Posterior cingulate gyrus (tissue), 11 donors: Measurements from ENCODE around the gene CADM1.
A peak's percentile ranks its signal among the peaks of the same experiment; 100 is the strongest.

Experiments
- DNase-seq, 10 donors: peaks; one replicate each; pipeline versions ENCODE4 v3.0.0 to v3.0.0-alpha.2; 2020 to 2021; ENCODE audit warnings: mixed read lengths in 3 of 10
- intact Hi-C: fragments of 100-400 bp; cut with DNase I; formaldehyde crosslinking; loops from one replicate; pipeline ENCODE4 v1.15.1; 2023

CADM1 gene

DNA sequence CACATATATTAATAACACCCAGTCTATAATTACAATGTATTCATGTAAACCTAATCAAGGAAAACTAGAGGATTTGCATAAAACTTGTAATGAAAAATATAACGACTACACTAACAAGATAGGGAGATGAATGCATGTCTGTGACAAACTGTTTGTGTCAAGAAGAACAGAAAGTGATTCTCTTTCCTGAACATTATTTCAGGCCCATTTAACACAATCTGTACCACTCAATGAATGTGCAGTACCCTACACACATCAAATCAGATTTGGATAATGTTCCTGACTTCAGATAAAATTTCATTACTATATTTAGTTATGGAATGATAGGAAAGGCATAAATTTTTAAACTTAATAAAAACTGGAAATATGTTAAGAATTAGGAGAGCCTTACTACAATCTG, 93.1 kb downstream of the CADM1 start:
- intact Hi-C loops = no loop called here
- no peak for DNase-seq

DNA sequence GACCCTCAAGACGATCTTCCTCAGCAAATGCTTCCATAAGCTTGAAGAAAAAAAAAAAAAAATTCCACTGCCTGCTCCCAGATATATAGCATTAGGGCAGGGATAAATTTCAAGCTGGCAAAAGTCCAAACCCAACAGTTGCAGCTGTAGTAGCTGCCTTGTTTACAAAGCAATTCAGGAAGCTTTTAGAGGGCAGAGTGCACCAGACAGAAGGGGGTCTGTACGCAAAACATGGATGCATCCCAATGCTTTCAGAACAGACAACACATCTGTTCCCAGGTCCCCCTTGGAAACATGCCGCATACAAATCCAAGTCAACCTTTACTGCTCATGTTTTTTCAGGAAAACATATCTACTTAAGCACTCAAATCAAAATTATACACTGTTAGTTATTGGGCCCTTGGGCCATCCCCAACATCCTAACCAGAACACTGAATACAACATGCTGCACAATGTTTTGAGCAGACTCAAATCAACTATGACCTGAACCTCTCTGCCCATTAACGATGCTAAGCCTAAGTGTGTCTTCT, 94.5 kb downstream of the CADM1 start:
- no peak for DNase-seq
- intact Hi-C loops = no loop called here

DNA sequence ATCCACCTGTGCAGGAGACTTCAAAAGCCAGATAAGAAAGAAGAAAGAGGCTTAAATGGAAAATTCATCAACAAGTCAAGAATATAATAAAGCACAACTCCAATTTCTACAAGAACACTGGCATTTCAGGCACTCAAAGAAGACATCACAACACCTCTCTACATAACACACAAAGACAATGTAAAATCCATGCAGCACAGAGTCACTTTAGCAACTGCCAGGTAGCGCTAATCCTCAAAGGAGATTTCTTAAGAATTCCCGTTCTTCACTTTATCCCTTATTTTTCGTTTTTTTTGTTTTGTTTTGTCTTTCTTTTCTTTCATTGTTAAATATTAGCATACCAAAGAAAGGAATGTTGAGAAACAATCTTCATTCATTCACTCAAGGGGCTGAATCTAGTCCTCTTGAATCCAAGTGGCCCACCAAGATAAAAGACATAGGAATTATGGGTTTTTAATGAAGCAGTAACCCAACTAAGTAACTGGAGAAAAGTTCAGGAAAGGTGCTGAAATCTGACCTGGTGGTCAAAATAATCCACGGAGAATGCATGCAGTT, 95.0 kb downstream of the CADM1 start:
- intact Hi-C loops = no loop called here
- no peak for DNase-seq

DNA sequence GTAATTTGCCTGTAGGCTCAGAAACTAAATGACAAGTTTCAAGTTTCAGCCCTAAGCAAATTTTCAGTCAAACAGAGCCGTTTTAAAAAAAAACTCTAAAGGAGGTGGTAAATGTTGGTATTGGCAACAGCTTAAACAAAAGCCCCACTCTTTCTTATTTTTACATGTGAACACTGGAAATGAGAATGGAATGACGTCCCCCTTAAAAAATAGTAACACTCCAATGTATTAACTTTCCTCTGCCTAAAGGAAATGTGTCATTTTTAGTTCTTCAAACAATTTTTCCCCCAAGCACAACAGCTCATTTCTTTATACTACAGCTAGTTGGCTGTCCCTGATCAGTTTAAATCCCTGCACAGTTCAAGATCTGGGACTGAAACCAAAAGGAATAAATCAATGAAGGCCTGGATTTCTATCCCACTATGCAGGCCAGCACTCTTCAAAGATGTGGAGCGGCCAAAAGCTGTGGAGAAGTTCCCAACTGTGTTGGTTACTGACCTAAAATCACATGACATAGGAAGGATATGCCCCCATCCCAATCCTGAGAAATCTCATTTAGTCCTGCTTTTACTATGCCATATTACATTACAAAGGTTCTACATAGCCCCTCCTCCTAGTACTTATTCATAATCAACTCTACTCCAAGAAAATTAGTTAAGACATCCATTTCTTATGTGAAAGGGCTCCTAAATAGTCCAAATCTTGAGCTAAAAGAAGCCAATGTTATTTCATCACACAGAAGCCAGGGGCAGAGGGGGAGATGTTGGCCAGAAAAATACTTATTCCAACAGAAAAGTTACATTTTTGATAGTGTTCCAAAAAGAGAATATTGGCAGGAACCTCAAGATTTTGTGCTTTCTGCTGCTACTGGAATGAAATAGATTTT, 95.9 kb downstream of the CADM1 start:
- intact Hi-C loops = no loop called here
- no peak for DNase-seq

DNA sequence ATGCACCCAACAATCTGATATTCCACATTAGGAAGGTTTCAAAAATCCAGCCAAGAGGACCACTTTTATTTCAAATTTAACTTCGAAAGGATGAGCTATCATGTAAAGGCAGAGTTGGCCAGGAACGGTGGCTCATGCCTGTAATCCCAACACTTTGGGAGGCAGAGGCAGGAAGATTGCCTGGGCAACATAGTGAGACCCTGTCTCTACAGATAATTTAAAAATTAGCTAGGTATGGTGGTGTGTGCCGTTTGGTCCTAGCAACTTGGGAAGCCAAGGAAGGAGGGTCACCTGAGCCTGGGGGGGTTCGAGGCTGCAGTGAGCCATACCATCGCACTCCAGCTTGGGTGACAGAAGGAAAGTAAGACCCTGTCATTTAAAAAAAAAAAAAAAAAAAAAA, 96.7 kb downstream of the CADM1 start:
- intact Hi-C loops = no loop called here
- peak in 1 of 10 donors; percentile 63 for DNase-seq

DNA sequence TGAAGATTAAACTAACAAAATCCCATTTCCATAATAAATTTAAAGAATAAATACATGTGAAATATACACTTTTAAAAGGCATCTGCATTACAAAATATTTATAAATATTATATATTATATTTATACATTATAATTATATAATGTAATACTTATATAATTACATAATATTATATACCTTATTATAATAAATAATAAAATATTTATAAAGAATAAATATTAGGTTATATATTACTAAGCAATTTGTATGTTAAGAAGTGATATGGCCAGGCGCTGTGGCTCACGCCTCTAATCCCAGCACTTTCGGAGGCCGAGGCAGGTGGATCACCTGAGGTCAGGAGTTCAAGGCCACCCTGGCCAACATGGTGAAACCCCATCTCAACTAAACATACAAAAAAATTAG, 97.8 kb downstream of the CADM1 start:
- intact Hi-C loops = no loop called here
- no peak for DNase-seq

DNA sequence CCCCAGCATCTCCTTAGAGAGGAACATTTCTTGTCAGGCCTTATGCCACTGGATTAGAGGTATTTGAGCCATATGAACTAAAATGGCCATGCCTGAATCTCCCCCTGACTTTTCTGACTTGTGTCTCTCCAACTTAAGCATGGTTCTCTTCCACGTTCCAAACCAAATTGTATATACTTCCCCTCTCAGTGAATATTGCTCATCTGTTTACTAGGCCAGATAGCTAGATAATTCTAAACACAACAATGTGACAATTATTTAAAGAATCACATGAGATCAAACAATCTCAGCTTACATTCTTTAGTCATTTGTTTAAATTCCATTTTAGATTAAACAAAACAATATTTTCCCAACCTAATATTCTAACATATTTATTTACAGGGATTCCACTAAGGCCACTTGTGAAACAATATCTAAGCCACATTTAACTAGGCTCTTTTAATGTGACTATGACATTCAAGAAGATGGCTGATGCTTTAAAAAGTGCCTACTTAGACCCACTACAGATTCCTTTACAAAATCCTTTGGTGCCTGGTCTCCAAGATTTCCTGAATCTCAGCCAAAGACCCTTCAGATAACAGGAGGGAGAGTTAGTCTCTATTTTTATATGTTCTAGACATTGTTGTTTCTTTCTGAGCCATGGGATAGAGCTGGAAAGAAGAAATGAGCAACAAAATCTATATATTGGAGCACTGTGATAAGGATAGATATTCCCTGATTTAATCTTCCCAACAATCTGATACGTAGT, 105.7 kb downstream of the CADM1 start:
- DNase-seq = no peak
- intact Hi-C loops = no loop called here

DNA sequence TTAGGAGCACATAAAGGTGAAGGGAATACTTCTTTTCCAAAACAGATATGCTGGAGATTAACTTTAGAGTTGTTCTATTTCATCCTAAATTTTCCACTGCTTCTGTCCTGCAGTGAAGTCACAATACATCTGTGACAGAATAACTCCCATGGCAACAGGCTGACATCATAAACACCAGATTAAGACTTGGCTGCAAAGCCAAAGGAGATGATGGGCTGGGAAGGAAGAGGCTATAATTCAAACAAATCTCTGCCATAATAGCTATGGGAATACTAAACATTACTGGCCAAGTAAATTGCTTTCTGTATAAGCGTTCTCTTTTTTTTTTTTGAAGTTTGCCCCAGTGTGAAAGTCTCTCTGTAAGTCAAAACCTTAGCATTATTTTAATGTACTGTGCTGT, 107.7 kb downstream of the CADM1 start:
- DNase-seq = no peak
- intact Hi-C loops = no loop called here

DNA sequence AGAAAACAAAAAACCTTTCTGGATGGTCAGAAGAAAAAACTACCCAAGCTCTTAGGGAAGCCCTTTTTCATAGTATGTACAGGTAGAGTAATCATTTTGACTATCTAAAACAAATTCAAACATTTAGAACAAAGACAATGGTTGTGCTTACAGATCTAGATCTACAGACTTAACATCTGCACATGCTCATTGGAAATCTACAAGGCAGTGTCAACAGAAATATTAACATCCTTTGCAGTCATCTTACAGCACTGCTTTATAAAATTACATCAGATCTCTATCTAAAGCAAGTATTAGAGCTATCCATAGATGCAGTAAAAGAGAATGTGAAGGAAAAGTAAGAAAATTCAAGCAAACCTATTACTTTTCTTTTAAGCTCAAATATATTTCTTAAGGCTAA, 110.3 kb downstream of the CADM1 start:
- no peak for DNase-seq
- intact Hi-C loops = no loop called here

DNA sequence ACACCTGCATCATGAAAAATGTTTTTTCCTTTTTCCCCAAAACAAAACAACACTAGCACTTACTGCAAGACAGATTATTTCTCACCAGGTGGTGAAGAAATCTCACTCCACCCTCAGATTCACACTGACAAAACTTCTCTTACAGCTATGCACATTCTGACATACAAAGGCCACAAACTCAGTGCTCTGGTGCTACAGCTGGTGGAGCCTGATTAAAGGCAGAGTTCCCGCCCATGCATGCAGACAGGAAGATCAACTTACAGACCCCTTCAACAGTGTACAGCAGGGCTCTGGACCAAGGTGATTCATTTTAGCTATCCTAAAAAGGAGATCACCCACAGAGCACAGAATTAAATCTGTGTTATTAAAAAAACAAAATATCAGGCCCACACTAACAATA, 112.6 kb downstream of the CADM1 start:
- intact Hi-C loops = no loop called here
- DNase-seq = peak in 1 of 10 donors; percentile 29

DNA sequence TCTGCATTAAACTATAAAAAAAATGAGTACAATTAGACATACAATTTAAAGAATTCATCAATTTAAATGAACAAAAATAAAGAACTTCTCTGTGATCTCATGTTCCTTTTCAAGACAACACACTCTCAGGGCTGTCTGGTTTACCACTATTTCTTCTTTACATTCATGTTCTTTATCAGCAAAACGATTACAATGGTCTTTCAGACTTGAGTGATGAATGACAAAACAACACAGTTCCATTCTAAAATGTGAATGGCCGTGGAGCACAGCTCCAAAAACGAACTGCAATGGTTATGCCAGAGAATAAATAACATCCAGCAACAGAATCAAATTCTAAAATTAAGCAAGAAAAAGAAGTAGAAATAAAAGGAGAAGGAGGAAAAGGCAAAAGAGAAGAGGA, 113.1 kb downstream of the CADM1 start:
- DNase-seq = no peak
- intact Hi-C loops = no loop called here

DNA sequence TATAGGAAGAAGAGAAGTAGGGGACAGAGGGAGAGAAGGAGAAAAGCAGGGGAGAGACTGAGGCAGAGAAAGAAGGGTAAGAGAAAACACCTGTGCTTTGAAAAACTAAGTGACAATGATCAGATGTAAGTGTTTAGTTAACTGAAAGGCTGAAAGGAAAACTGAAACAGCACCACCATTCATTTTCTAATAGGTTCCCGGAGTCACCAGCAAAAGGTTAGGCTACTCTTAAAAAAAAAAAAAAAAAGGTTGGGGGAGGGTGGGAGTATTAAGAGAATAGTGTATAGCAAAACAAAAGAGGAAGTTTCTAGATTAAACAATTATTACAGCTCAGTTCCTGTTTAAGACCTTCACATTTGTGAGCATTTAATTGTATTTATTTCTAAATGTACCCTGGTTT, 113.8 kb downstream of the CADM1 start:
- no peak for DNase-seq
- intact Hi-C loops = no loop called here

DNA sequence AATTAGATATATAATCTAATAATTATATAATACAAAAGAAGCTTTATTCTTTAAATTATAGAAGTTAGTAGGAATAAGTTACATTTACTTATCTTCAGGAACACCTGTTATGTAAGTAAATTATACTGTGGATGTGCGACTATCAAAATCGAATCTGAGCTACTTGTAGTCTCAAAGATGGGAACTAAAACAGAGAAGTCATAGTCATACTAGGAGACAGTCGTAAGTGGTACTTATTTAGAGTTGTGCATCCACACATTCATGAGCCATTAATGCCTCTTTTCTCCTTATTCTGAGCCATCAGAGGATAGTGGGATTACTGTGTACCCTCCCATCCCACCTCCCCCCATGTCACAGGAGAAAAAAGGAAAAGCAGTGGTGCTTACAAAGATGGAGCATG, 114.4 kb downstream of the CADM1 start:
- intact Hi-C loops = no loop called here
- no peak for DNase-seq

DNA sequence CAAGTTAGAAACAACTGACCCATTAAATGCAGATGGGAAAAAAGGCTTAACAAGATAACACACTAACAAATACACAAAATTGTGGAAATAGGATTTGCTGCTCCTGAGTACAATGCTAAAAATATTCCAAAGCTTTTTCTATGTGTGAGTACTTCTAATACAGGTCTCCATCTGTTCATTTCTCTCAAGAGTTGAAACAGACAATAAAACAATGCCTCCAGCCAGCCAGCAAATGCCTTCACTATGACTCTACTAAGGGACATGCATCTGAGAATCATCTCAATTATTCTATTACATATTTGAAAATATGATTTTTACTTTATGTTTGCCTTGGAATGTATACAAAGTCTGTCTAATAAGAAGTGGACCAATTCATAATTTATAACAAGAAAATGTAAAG, 119.0 kb downstream of the CADM1 start:
- DNase-seq = no peak
- intact Hi-C loops = no loop called here

DNA sequence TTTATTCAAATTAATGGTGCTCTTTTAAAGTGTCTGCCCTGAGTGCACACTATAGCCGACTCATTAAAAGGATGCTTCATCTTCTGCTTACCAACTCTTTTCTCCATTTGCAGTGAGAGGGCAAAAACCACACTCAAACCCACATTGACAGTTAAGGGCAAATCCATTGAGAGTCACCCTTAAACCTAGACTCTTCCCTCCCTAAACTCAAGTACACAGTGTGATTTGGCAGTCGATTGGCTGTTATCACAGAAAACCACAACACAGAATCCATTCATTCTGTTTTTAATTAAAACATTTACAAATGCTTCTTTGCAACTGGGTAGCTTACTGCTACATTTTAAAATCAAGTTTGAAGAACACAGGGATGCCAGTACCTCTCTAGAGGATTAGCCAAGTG, 120.0 kb downstream of the CADM1 start:
- intact Hi-C loops = no loop called here
- DNase-seq = no peak

DNA sequence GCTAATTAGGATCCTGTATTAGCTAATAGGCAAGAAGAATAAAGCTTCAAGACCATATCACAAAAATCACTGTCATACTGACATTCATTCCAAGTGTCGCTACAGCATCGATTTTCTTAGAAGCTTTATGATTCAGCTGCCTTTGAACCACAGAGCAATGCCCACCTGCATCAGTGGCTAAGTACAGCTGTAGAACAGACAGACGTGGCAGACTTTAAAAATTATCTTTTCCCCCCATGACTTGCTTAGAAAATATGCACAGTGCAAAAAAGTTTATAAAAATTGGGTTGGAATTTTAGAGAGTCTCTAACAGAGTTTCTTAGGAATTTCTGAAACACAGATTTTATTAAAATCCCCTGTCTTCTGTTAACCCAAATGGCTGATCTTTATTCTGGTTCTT, 120.8 kb downstream of the CADM1 start:
- intact Hi-C loops = no loop called here

DNA sequence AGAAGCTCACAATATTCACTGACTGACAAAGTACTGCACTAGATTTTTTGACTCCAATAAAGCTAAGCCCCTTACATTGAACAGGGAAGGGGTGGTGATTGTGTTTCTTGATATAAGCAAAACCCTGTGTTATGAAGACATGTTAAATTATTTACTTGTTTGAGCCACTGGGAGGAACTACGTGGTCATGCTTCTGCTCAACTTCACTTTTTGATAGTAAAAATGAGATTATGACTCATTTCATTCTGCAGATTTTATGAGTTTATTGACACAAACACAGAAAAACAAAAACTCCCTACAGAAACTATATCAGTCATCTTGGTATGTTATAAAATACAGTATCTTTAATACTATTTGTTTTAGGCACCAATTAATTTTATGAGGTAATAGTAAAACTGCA, 124.7 kb downstream of the CADM1 start:
- intact Hi-C loops = no loop called here
- DNase-seq = no peak

More for the DNA sequence above, 120.8 kb downstream of the CADM1 start:
- DNase-seq = no peak

DNA sequence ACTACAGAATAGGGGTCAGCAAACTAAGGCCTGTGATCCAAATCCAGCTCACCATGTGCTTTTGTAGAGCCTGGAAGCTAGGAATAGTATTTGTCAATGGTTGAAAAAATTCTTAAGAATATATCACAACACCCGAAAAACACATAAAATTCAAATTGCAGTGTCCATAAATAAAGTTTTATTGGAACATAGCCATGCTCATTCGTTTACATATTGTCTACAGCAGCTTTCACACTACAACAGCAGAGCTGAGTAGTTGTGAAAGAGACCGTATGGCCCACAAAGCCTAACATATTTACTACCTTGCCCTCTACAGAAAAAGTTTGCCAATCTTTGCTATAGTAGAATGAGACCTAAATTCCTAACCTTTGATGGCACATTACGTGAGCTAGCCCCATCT, 125.7 kb downstream of the CADM1 start:
- intact Hi-C loops = no loop called here
- no peak for DNase-seq

DNA sequence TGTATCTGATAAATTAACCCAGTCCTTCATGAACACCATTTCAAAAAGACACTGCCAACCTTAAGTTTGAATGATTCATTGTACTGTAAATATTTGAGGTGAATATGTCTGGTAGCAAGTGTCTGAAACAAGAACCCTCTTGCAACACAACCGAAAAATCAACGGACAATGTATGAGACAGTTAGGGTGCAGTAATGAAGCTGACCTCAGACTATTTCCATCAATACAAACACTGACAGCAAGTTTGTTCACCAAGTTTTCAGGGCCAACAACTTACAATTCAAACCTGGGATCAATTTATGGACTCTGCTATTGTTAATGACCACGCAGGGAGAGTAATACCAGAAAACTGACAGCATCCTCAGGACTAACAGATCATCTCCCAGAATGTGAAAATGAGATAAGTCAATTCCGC, 126.3 kb downstream of the CADM1 start:
- intact Hi-C loops = no loop called here
- no peak for DNase-seq

DNA sequence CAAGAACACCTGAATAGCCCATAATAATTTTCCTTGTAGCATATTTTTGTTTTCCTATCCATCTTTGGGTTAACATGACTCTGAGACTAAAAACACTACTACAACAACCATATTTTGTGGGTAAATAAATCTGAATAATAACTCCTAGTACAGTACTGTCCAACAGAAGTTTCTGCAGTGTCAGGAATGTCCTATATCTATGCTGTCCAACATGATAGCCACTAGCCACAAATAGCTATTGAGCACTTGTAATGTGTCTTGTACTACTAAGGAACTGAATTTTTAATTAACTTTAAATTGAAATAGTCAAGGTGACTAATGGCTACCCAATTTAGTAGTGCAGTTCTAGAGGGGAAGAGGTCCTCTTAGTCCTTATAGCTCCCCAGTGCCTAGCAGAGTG, 135.6 kb downstream of the CADM1 start:
- intact Hi-C loops = no loop called here
- DNase-seq = no peak

DNA sequence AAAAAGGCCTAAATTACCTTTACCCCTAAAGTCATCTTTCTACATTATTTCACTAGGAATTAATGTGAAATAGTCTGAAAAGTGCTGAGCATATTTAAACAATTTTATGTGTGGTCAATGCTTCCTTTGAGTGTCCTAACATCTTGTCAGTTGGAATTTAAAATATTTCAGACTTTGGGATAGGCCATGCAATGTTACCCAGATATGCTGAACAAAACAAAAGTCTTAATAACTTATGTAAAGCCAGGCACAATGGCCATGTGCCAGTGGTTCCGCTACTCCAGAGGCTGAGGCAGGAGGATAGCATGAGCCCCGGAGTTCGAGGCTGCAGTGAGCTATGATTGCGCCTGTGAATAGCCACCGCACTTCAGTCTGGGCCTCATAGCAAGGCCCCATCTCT, 137.4 kb downstream of the CADM1 start:
- intact Hi-C loops = no loop called here
- DNase-seq = peak in 2 of 10 donors; percentile 32 to 44
